ENCODE data around the gene ERN1. TPM values are rescaled to one million over a fixed set of nuclear protein-coding genes. Genes with fewer than 3 reads are reported as not detected.

Gene ERN1
- total and polyA plus RNA-seq, 2 donors (not counting 1 experiment from before 2014, with no cell fraction given) = 3.3 to 11.7 TPM

DNA sequence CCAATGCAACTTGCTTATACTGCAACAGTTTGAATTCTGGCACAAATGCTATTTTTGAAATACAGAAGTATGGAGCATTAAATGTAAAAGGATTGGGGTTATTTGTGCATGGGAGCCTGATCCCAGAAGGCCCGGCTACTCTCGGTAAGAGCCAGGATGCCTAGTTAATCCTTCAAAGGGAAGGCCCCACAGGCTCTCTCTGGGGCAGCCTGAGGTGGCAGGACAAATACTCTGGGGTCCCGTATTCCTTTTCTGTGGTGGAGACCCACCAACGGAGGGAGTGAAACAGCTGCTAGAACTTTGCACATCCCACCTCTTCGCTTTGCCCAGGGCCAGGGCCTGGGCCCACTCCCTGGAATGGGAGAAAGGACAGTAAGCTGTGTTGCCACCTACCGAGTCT, 30.4 kb downstream of the ERN1 start:
- no peaks in the 10 kb centered on the region for H4K20me1 ChIP-seq (ENCODE audit: control insufficient read depth, extremely low read depth, insufficient read depth, low read length)
- H3K79me2 ChIP-seq (ENCODE audit: control insufficient read depth, insufficient read depth, low read length) = no peaks in the 10 kb centered on the region
- no peak overlapping the region for H3K4me2 ChIP-seq (ENCODE audit: extremely low read depth, insufficient read depth, low read length)
- DNase-seq (ENCODE audit: low read depth in 2 of 2) = no peak
- no peaks in the 10 kb centered on the region for H3K9me3 ChIP-seq (ENCODE audit: control insufficient read depth, insufficient read depth, low read depth, low read length)
- no peaks in the 10 kb centered on the region for H3K27me3 ChIP-seq (ENCODE audit: control insufficient read depth, insufficient read depth, low read length)
- no peaks in the 10 kb centered on the region for H3K36me3 ChIP-seq (ENCODE audit: control insufficient read depth, insufficient read depth, low read length)
- no peak overlapping the region for H3K4me3 ChIP-seq (replicated peaks in 1 of 4; ENCODE audit: control extremely low read depth in 1 of 4, insufficient read depth in 1 of 4, low read depth in 3 of 4, low read length in 4 of 4)
- H2AFZ ChIP-seq (ENCODE audit: low read length) = no peak overlapping the region
- TF ChIP-seq, protein P1, sequence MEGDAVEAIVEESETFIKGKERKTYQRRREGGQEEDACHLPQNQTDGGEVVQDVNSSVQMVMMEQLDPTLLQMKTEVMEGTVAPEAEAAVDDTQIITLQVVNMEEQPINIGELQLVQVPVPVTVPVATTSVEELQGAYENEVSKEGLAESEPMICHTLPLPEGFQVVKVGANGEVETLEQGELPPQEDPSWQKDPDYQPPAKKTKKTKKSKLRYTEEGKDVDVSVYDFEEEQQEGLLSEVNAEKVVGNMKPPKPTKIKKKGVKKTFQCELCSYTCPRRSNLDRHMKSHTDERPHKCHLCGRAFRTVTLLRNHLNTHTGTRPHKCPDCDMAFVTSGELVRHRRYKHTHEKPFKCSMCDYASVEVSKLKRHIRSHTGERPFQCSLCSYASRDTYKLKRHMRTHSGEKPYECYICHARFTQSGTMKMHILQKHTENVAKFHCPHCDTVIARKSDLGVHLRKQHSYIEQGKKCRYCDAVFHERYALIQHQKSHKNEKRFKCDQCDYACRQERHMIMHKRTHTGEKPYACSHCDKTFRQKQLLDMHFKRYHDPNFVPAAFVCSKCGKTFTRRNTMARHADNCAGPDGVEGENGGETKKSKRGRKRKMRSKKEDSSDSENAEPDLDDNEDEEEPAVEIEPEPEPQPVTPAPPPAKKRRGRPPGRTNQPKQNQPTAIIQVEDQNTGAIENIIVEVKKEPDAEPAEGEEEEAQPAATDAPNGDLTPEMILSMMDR (conservative IDR thresholded peaks at IDR 0.05 in 1 of 2, IDR thresholded peaks at IDR 0.05 in 1 of 2; ENCODE audit: low read depth in 1 of 2, low read length in 2 of 2) = no peak
- TF ChIP-seq EZH2 (IDR thresholded peaks at IDR 0.05; ENCODE audit: low read length, missing control alignments) = no peak
- H3K4me1 ChIP-seq (ENCODE audit: control insufficient read depth, extremely low read depth, insufficient read depth, low read length) = no peaks in the 10 kb centered on the region
- H3K9ac ChIP-seq (ENCODE audit: insufficient read depth, low read length) = no peak overlapping the region
- no peak overlapping the region for H3K27ac ChIP-seq (ENCODE audit: insufficient read depth, low read length)

DNA sequence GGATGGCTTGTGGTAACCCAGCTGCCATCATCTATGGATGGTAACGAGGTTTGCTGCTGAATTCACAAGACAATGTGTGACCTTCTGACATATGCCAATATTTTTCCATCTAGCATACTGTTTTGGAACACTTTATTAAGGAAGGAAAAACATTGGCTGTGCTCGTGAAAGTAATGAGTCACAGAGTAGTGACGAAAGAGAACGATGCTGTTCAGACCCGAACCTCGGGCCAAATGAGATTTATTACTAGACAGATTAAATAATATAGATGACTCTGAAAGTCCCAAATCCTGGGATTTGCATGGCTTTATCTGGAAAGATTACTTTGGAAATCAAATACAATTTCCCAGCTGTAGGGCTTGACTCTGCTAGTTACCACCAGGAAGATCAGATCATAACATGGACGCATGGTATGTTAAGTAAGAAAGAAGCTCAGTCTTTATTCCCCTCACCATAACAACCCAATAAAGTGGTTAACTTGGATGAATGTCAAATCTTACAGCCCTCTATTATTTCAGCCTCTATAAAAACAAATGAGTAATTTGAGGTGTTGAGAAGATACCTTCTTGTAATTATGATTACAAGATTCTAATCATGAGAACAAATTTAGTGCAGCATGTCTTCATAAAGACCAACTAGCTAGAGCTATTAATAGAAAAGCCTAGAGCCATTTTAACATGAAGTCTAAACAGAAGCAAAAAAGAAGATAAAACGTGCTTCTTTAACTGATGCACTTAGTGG, 32.6 kb downstream of the ERN1 start:
- Histone ChIP-seq H3K4me1 (ENCODE audit: control insufficient read depth, extremely low read depth, insufficient read depth, low read length) (no peaks in the 10 kb centered on the region), H2AFZ (ENCODE audit: low read length) (no peak overlapping the region), H3K9me3 (ENCODE audit: control insufficient read depth, insufficient read depth, low read depth, low read length) (no peaks in the 10 kb centered on the region), H3K27me3 (ENCODE audit: control insufficient read depth, insufficient read depth, low read length) (no peaks in the 10 kb centered on the region), H3K4me3 (replicated peaks in 1 of 4; ENCODE audit: control extremely low read depth in 1 of 4, insufficient read depth in 1 of 4, low read depth in 3 of 4, low read length in 4 of 4) (no peak overlapping the region), H3K36me3 (ENCODE audit: control insufficient read depth, insufficient read depth, low read length) (no peaks in the 10 kb centered on the region), H3K4me2 (ENCODE audit: extremely low read depth, insufficient read depth, low read length) (peak overlapping the region; percentile 46), H3K27ac (ENCODE audit: insufficient read depth, low read length) (no peak overlapping the region), H3K79me2 (ENCODE audit: control insufficient read depth, insufficient read depth, low read length) (no peaks in the 10 kb centered on the region), H4K20me1 (ENCODE audit: control insufficient read depth, extremely low read depth, insufficient read depth, low read length) (no peaks in the 10 kb centered on the region), H3K9ac (ENCODE audit: insufficient read depth, low read length) (peak overlapping the region; percentile 4)
- peak; percentile 47 to 83 for DNase-seq (ENCODE audit: low read depth in 2 of 2)
- TF ChIP-seq, protein P1 (conservative IDR thresholded peaks at IDR 0.05 in 1 of 2, IDR thresholded peaks at IDR 0.05 in 1 of 2; ENCODE audit: low read depth in 1 of 2, low read length in 2 of 2) = no peak
- TF ChIP-seq EZH2 (IDR thresholded peaks at IDR 0.05; ENCODE audit: low read length, missing control alignments) = no peak

DNA sequence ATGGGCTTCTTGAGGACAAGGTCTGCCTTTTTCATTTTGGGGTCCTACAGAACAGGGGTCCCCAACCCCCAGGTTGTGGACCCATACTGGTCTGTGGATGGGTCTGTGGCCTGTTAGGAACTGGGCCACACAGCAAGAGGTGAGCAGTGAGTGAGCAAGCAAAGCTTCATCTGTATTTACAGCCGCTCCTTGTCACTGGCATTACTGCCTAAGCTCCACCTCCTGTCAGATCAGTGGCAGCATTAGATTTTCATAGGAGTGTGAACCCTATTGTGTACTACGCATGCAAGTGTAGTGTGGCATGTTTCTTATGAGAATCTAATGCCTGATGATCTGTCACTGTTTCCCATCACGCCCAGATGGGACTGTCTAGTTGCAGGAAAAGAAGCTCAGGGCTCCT, 33.9 kb downstream of the ERN1 start:
- no peaks in the 10 kb centered on the region for H3K9me3 ChIP-seq (ENCODE audit: control insufficient read depth, insufficient read depth, low read depth, low read length)
- DNase-seq (ENCODE audit: low read depth in 2 of 2) = no peak
- H3K27me3 ChIP-seq (ENCODE audit: control insufficient read depth, insufficient read depth, low read length) = no peaks in the 10 kb centered on the region
- H3K79me2 ChIP-seq (ENCODE audit: control insufficient read depth, insufficient read depth, low read length) = no peaks in the 10 kb centered on the region
- no peaks in the 10 kb centered on the region for H3K36me3 ChIP-seq (ENCODE audit: control insufficient read depth, insufficient read depth, low read length)
- TF ChIP-seq, protein P1 (conservative IDR thresholded peaks at IDR 0.05 in 1 of 2, IDR thresholded peaks at IDR 0.05 in 1 of 2; ENCODE audit: low read depth in 1 of 2, low read length in 2 of 2) = no peak
- TF ChIP-seq EZH2 (IDR thresholded peaks at IDR 0.05; ENCODE audit: low read length, missing control alignments) = no peak
- no peak overlapping the region for H3K27ac ChIP-seq (ENCODE audit: insufficient read depth, low read length)
- no peak overlapping the region for H3K4me2 ChIP-seq (ENCODE audit: extremely low read depth, insufficient read depth, low read length)
- no peaks in the 10 kb centered on the region for H3K4me1 ChIP-seq (ENCODE audit: control insufficient read depth, extremely low read depth, insufficient read depth, low read length)
- no peaks in the 10 kb centered on the region for H4K20me1 ChIP-seq (ENCODE audit: control insufficient read depth, extremely low read depth, insufficient read depth, low read length)
- H2AFZ ChIP-seq (ENCODE audit: low read length) = no peak overlapping the region
- H3K9ac ChIP-seq (ENCODE audit: insufficient read depth, low read length) = no peak overlapping the region
- H3K4me3 ChIP-seq (replicated peaks in 1 of 4; ENCODE audit: control extremely low read depth in 1 of 4, insufficient read depth in 1 of 4, low read depth in 3 of 4, low read length in 4 of 4) = no peak overlapping the region
